HEK293T (cell line): ENCODE measurements around the gene ENTREP1.

Experiments used
- CTCF ChIA-PET: fragments of 350-600 bp; formaldehyde crosslinking; extraction: SDS; loops from one replicate; lab custom pipeline; 2021; ENCODE audit warnings: antibody characterized with exemption, inconsistent platforms; lab: Yijun Ruan, JAX
- POLR2A ChIA-PET: fragments of 350-600 bp; formaldehyde crosslinking; extraction: SDS; loops from one replicate; lab custom pipeline; 2020; ENCODE audit warnings: antibody characterized with exemption, inconsistent platforms; lab: Yijun Ruan, JAX
- DNase-seq: peaks from one replicate; pipeline ENCODE4 v3.0.0; 2012; ENCODE audit warnings: mixed read lengths; ENCODE audit errors: extremely low spot score
- ARNT ChIP-seq: fragments of 450-650 bp; IDR thresholded peaks from 2 replicates; pipeline ENCODE4 v1.6.1; 2017; ENCODE audit warnings: mild to moderate bottlenecking
- BHLHE40 ChIP-seq: fragments of 450-650 bp; IDR thresholded peaks from 2 replicates; pipeline ENCODE4 v1.6.1; 2016; ENCODE audit warnings: mild to moderate bottlenecking, moderate library complexity, borderline replicate concordance
- CTBP1 ChIP-seq: fragments of 450-650 bp; IDR thresholded peaks from 2 replicates; pipeline ENCODE4 v1.6.1; 2016; ENCODE audit warnings: borderline replicate concordance
- ELF4 ChIP-seq: fragments of 450-650 bp; IDR thresholded peaks from 2 replicates; pipeline ENCODE4 v1.6.1; 2017; ENCODE audit warnings: antibody characterized with exemption
- FOXA1 ChIP-seq: fragments of 450-650 bp; IDR thresholded peaks from 2 replicates; pipeline ENCODE4 v1.6.1; 2016; ENCODE audit warnings: mild to moderate bottlenecking
- FOXK2 ChIP-seq: fragments of 450-650 bp; IDR thresholded peaks from 2 replicates; pipeline ENCODE4 v1.6.1; 2016; ENCODE audit warnings: mild to moderate bottlenecking
- FOXM1 ChIP-seq: fragments of 450-650 bp; IDR thresholded peaks from 2 replicates; pipeline ENCODE4 v1.6.1; 2017; ENCODE audit warnings: mild to moderate bottlenecking, borderline replicate concordance
- HDGF ChIP-seq: fragments of 450-650 bp; IDR thresholded peaks from 2 replicates; pipeline ENCODE4 v1.6.1; 2017; ENCODE audit warnings: antibody characterized with exemption, borderline replicate concordance
- L3MBTL2 ChIP-seq: fragments of 450-650 bp; conservative IDR thresholded peaks from 2 replicates; pipeline ENCODE4 v1.6.1; 2016; ENCODE audit warnings: mild to moderate bottlenecking
- LEF1 ChIP-seq: fragments of 450-650 bp; IDR thresholded peaks from 2 replicates; pipeline ENCODE4 v1.6.1; 2017; ENCODE audit warnings: mild to moderate bottlenecking, borderline replicate concordance
- NFRKB ChIP-seq: fragments of 450-650 bp; IDR thresholded peaks from 2 replicates; pipeline ENCODE4 v1.6.1; 2016; ENCODE audit warnings: mild to moderate bottlenecking, moderate library complexity
- PKNOX1 ChIP-seq: fragments of 450-650 bp; IDR thresholded peaks from 2 replicates; pipeline ENCODE4 v1.6.1; 2016
- SP1 ChIP-seq: fragments of 450-650 bp; IDR thresholded peaks from 2 replicates; pipeline ENCODE4 v1.6.1; 2017
- SUZ12 ChIP-seq: fragments of 450-650 bp; IDR thresholded peaks from 2 replicates; pipeline ENCODE4 v1.6.1; 2016; ENCODE audit warnings: mild to moderate bottlenecking
- TARDBP ChIP-seq: fragments of 450-650 bp; IDR thresholded peaks from 2 replicates; pipeline ENCODE4 v1.6.1; 2016
- ZNF384 ChIP-seq: fragments of 450-650 bp; IDR thresholded peaks from 2 replicates; pipeline ENCODE4 v1.6.1; 2016

The ENTREP1 gene

GRCh38 chr9:69324549-69325401 is at the start of gene ENTREP1:
Gene ENTREP1 (plus strand): TSS chr9:69325215. CDS start chr9:69325310, 95 bp downstream.
- DNase-seq, result peak; percentile 62
- POLR2A ChIA-PET, result interaction anchor here (1.3 kb wide), 1 partner anchor 27 kb away, joined by 4 read pairs; no protein-coding TSS in a partner anchor
- TF ChIP-seq HDGF (no peak), TARDBP (no peak), L3MBTL2 (peak; percentile 72)
- CTCF ChIA-PET, result no interaction called here

GRCh38 chr9:69276775-69277174 is 48.2 kb upstream of the ENTREP1 start:
- ChIA-PET POLR2A (no interaction called here), CTCF (no interaction called here)
- TF ChIP-seq SP1 (no peak), FOXM1 (no peak), FOXK2 (no peak), L3MBTL2 (no peak), SUZ12 (no peak), ZNF384 (no peak), PKNOX1 (no peak), TARDBP (no peak), FOXA1 (no peak), ARNT (no peak), HDGF (no peak), ELF4 (no peak), NFRKB (no peak), LEF1 (no peak), CTBP1 (no peak), BHLHE40 (no peak)
- no peak for DNase-seq

GRCh38 chr9:69279084-69279731 is 45.8 kb upstream of the ENTREP1 start:
- no peak for TF ChIP-seq SP1
- no peak for TF ChIP-seq NFRKB
- no peak for TF ChIP-seq ELF4
- TF ChIP-seq LEF1, result no peak
- no peak for TF ChIP-seq L3MBTL2
- no peak for TF ChIP-seq FOXK2
- no peak for TF ChIP-seq FOXA1
- TF ChIP-seq HDGF, result no peak
- no peak for TF ChIP-seq FOXM1
- DNase-seq, result no peak
- ChIA-PET POLR2A (no interaction called here), CTCF (no interaction called here)

- POLR2A ChIA-PET, result no interaction called here
- DNase-seq, result no peak
- CTCF ChIA-PET, result no interaction called here
- TF ChIP-seq FOXA1 (no peak), HDGF (no peak), ELF4 (no peak), L3MBTL2 (no peak), NFRKB (no peak), SP1 (no peak), ARNT (no peak), FOXK2 (no peak), TARDBP (no peak), CTBP1 (no peak), PKNOX1 (no peak), FOXM1 (no peak), BHLHE40 (no peak), LEF1 (no peak), ZNF384 (no peak), SUZ12 (no peak)
Observed at GRCh38 chr9:69279733-69280132, 45.3 kb upstream of the ENTREP1 start.

GRCh38 chr9:69283003-69283402 is 42.0 kb upstream of the ENTREP1 start:
- ChIA-PET POLR2A (no interaction called here), CTCF (no interaction called here)
- no peak for DNase-seq
- no peak for TF ChIP-seq SP1
- TF ChIP-seq ELF4, result no peak
- TF ChIP-seq SUZ12, result no peak
- TF ChIP-seq PKNOX1, result no peak
- TF ChIP-seq NFRKB, result no peak
- TF ChIP-seq ZNF384, result no peak
- TF ChIP-seq FOXM1, result no peak
- no peak for TF ChIP-seq FOXA1
- no peak for TF ChIP-seq CTBP1
- TF ChIP-seq FOXK2, result no peak
- no peak for TF ChIP-seq ARNT
- no peak for TF ChIP-seq BHLHE40
- TF ChIP-seq TARDBP, result no peak
- TF ChIP-seq LEF1, result no peak
- no peak for TF ChIP-seq L3MBTL2
- no peak for TF ChIP-seq HDGF
